NCI-H82 treated with DMSO at 0.1 percent for 48 hours (cell line): ENCODE data around the gene CHRM3.
"Not testable (repeated sequence)": the region's sequence is repeated elsewhere in the genome, so short reads cannot be mapped to it uniquely, and the experiment has no call there.

ENCODE experiments used
- DNase-seq: peaks from one replicate; lab custom pipeline; 2025; ENCODE audit not compliant: unreplicated experiment; lab: John Stamatoyannopoulos, UW

Gene CHRM3

GRCh38 chr1:239386453-239387303 is at the start of gene CHRM3:
Gene CHRM3, plus strand, starts transcription at chr1:239386568. Its CDS starts 520,884 bp downstream, at chr1:239907452.
- no peak for DNase-seq

- no peak for DNase-seq
Measured at GRCh38 chr1:239337799-239338430, 48.5 kb upstream of the CHRM3 start.

GRCh38 chr1:239347776-239348175 is 38.6 kb upstream of the CHRM3 start:
- DNase-seq, result no peak

GRCh38 chr1:239348635-239349353 is 37.6 kb upstream of the CHRM3 start:
- no peak for DNase-seq

GRCh38 chr1:239349699-239350098 is 36.7 kb upstream of the CHRM3 start:
- DNase-seq, result no peak

GRCh38 chr1:239353536-239353935 is 32.8 kb upstream of the CHRM3 start:
- DNase-seq, result no peak

GRCh38 chr1:239354231-239354630 is 32.1 kb upstream of the CHRM3 start:
- no peak for DNase-seq

GRCh38 chr1:239357867-239358266 is 28.5 kb upstream of the CHRM3 start:
- no peak for DNase-seq

- DNase-seq, result no peak
Measured at GRCh38 chr1:239361403-239361802, 25.0 kb upstream of the CHRM3 start.

GRCh38 chr1:239363930-239364329 is 22.4 kb upstream of the CHRM3 start:
- DNase-seq, result no peak

- no peak for DNase-seq
Measured at GRCh38 chr1:239367196-239367810, 19.1 kb upstream of the CHRM3 start.

GRCh38 chr1:239368436-239369109 is 17.8 kb upstream of the CHRM3 start:
- DNase-seq, result no peak

GRCh38 chr1:239370869-239371268 is 15.5 kb upstream of the CHRM3 start:
- DNase-seq, result not testable (repeated sequence)

- DNase-seq, result no peak
Measured at GRCh38 chr1:239382666-239383065, 3.7 kb upstream of the CHRM3 start.

- DNase-seq, result no peak
Measured at GRCh38 chr1:239383714-239384113, 2.7 kb upstream of the CHRM3 start.

GRCh38 chr1:239387304-239388158 is 1.2 kb downstream of the CHRM3 start:
- DNase-seq, result no peak

- DNase-seq, result no peak
Measured at GRCh38 chr1:239388159-239388485, 1.8 kb downstream of the CHRM3 start.

GRCh38 chr1:239388578-239388977 is 2.2 kb downstream of the CHRM3 start:
- no peak for DNase-seq

GRCh38 chr1:239389703-239390102 is 3.3 kb downstream of the CHRM3 start:
- DNase-seq, result no peak

GRCh38 chr1:239392271-239392670 is 5.9 kb downstream of the CHRM3 start:
- DNase-seq, result no peak
